Keratinocyte (primary cell): ENCODE measurements around the gene TCEAL5. TPM values are rescaled to one million over a fixed set of nuclear protein-coding genes. Genes with fewer than 3 reads are reported as not detected.

Experiments used
- DNase-seq: peaks from one replicate; pipeline ENCODE4 v3.0.0-alpha.2; 2011; ENCODE audit warnings: low read depth, missing footprints, low spot score
- FAIRE-seq: peaks from 2 replicates; lab custom pipeline; 2011; peaks lifted over from hg19 to GRCh38; lab: Jason Lieb, UNC
- H2AFZ ChIP-seq: 2 replicates; pipeline ENCODE4 v1.6.0; 2012; ENCODE audit warnings: low read length, control low read depth, inconsistent platforms; ENCODE audit not compliant: control insufficient read depth
- H3K27ac ChIP-seq: 2 replicates; pipeline ENCODE4 v1.5.1; 2011; ENCODE audit warnings: low read length; ENCODE audit not compliant: control insufficient read depth, insufficient read depth
- H3K27me3 ChIP-seq: 3 replicates; pipeline ENCODE4 v1.6.0; 2011; ENCODE audit warnings: low read length; ENCODE audit not compliant: control insufficient read depth, insufficient read depth; ENCODE audit errors: extremely low read depth
- H3K36me3 ChIP-seq, 2 experiments: 2 replicates in 1 of 2; 3 replicates in 1 of 2; pipeline ENCODE4 v1.5.1; 2011; ENCODE audit warnings: low read length in 2 of 2, mild to moderate bottlenecking in 1 of 2; ENCODE audit not compliant: control insufficient read depth in 2 of 2, insufficient read depth in 2 of 2; ENCODE audit errors: extremely low read depth in 1 of 2
- H3K4me1 ChIP-seq: 3 replicates; pipeline ENCODE4 v1.5.1; 2011; ENCODE audit warnings: low read length; ENCODE audit not compliant: control insufficient read depth, insufficient read depth; ENCODE audit errors: extremely low read depth
- H3K4me2 ChIP-seq: 3 replicates; pipeline ENCODE4 v1.6.0; 2011; ENCODE audit warnings: low read depth, low read length; ENCODE audit not compliant: control insufficient read depth, insufficient read depth; ENCODE audit errors: extremely low read depth
- H3K4me3 ChIP-seq, 3 experiments: fragments of 200-600 bp in 1 of 3; sonication (generic) in 1 of 3; 2 replicates in 2 of 3; 3 replicates in 1 of 3; pipeline ENCODE4 v1.5.1; 2011 to 2016; ENCODE audit warnings: low read length in 3 of 3, mild to moderate bottlenecking in 3 of 3, control low read depth in 2 of 3, inconsistent platforms in 1 of 3, low read depth in 1 of 3, mixed read lengths in 1 of 3, mixed run types in 1 of 3, moderate library complexity in 1 of 3; ENCODE audit not compliant: control insufficient read depth in 2 of 3, insufficient read depth in 2 of 3; ENCODE audit errors: extremely low read depth in 1 of 3
- H3K79me2 ChIP-seq: 2 replicates; pipeline ENCODE4 v1.6.0; 2012; ENCODE audit warnings: low read length; ENCODE audit not compliant: control insufficient read depth, insufficient read depth
- H3K9ac ChIP-seq: 3 replicates; pipeline ENCODE4 v1.6.0; 2011; ENCODE audit warnings: low read length; ENCODE audit not compliant: control insufficient read depth, insufficient read depth; ENCODE audit errors: extremely low read depth
- H3K9me1 ChIP-seq: 3 replicates; pipeline ENCODE4 v1.6.0; 2011; ENCODE audit warnings: low read length; ENCODE audit not compliant: control insufficient read depth, insufficient read depth; ENCODE audit errors: extremely low read depth
- H3K9me3 ChIP-seq: 2 replicates; pipeline ENCODE4 v1.5.1; 2012; ENCODE audit warnings: low read depth, low read length; ENCODE audit not compliant: control insufficient read depth
- H4K20me1 ChIP-seq: 3 replicates; pipeline ENCODE4 v1.6.0; 2011; ENCODE audit warnings: low read length; ENCODE audit not compliant: control insufficient read depth, insufficient read depth; ENCODE audit errors: extremely low read depth
- EZH2 ChIP-seq: IDR thresholded peaks from one replicate; pipeline ENCODE4 v1.6.1; 2012; ENCODE audit warnings: inconsistent platforms, mild to moderate bottlenecking, low read length, moderate library complexity
- dilution Hi-C: fragments of 300-500 bp; cut with MboI; formaldehyde crosslinking; loops from one replicate; pipeline ENCODE4 v1.7.0; 2020; ENCODE audit warnings: low sequenced_read_pairs; ENCODE audit not compliant: extremely low pct_ligation_motif_present
- polyA plus RNA-seq, 5 experiments: library from polyadenylated mRNA; depleted of rRNA in 3 of 5; stranded (reverse) in 3 of 5; stranded (forward) in 1 of 5; unstranded in 1 of 5; fragments of >200 nt; gene quantifications; 1 replicate in 1 of 5; 2 replicates in 3 of 5; 3 replicates in 1 of 5; pipeline versions ENCODE4 v1.2.1 to v1.2.3, GENCODE V29; 2011 to 2012; ENCODE audit warnings: missing spikeins in 2 of 5, low read depth in 1 of 5, low replicate concordance in 1 of 5
- TF ChIP-seq, protein P1 (sequence below), 3 experiments: IDR thresholded peaks in 1 of 3; conservative IDR thresholded peaks in 1 of 3; optimal IDR thresholded peaks in 1 of 3; 2 replicates in 2 of 3; 3 replicates in 1 of 3; pipeline versions ENCODE3 to v1.5.1; 2011; ENCODE audit warnings: low read length in 3 of 3, mild to moderate bottlenecking in 3 of 3, moderate library complexity in 2 of 3, control low read depth in 1 of 3, inconsistent platforms in 1 of 3; ENCODE audit not compliant: insufficient read depth in 2 of 3; ENCODE audit errors: extremely low read depth in 1 of 3

TCEAL5 gene
- polyA plus RNA-seq, 1 donor (not counting 4 experiments of a cell fraction or from before 2014, with no cell fraction given) = not detected

DNA sequence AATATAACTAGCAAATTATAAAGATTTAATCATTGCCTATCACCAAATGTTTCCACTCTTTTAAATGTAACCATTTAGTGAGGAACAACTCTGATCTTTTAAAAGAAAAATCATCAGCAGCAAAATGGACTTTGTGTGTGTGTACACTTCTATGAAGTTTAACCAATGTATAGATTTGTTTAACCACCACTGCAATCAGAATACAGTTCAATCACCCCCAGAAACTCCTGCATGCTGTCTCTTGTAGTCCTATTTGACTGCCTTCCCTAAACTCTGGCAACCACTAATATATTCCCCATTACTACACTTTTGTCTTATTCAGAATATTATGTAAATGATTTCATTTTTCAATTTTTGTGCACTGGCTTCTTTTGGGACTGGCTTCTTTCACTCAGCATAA lies 19.9 kb downstream of the TCEAL5 start:
- H3K27me3 ChIP-seq = peaks cover 5% of the 10 kb centered on the region
- peaks cover 6% of the 10 kb centered on the region for H3K4me1 ChIP-seq
- FAIRE-seq = no peak
- no peak overlapping the region for H3K9ac ChIP-seq
- dilution Hi-C loops = no loop called here
- H3K9me1 ChIP-seq = no peaks in the 10 kb centered on the region
- TF ChIP-seq, protein P1, sequence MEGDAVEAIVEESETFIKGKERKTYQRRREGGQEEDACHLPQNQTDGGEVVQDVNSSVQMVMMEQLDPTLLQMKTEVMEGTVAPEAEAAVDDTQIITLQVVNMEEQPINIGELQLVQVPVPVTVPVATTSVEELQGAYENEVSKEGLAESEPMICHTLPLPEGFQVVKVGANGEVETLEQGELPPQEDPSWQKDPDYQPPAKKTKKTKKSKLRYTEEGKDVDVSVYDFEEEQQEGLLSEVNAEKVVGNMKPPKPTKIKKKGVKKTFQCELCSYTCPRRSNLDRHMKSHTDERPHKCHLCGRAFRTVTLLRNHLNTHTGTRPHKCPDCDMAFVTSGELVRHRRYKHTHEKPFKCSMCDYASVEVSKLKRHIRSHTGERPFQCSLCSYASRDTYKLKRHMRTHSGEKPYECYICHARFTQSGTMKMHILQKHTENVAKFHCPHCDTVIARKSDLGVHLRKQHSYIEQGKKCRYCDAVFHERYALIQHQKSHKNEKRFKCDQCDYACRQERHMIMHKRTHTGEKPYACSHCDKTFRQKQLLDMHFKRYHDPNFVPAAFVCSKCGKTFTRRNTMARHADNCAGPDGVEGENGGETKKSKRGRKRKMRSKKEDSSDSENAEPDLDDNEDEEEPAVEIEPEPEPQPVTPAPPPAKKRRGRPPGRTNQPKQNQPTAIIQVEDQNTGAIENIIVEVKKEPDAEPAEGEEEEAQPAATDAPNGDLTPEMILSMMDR (optimal IDR thresholded peaks at IDR 0.05 in 1 of 3, IDR thresholded peaks at IDR 0.05 in 1 of 3, conservative IDR thresholded peaks at IDR 0.05 in 1 of 3; ENCODE audit: extremely low read depth in 1 of 3, insufficient read depth in 2 of 3, low read length in 3 of 3) = no peak
- no peak for TF ChIP-seq EZH2
- peaks cover 2% of the 10 kb centered on the region for H3K79me2 ChIP-seq
- H3K9me3 ChIP-seq = no peaks in the 10 kb centered on the region
- H3K4me2 ChIP-seq = no peak overlapping the region
- no peak overlapping the region for H3K27ac ChIP-seq
- H2AFZ ChIP-seq = no peak overlapping the region
- no peak for DNase-seq
- no peak overlapping the region for H3K4me3 ChIP-seq
- no peaks in the 10 kb centered on the region for H4K20me1 ChIP-seq
- no peaks in the 10 kb centered on the region for H3K36me3 ChIP-seq

DNA sequence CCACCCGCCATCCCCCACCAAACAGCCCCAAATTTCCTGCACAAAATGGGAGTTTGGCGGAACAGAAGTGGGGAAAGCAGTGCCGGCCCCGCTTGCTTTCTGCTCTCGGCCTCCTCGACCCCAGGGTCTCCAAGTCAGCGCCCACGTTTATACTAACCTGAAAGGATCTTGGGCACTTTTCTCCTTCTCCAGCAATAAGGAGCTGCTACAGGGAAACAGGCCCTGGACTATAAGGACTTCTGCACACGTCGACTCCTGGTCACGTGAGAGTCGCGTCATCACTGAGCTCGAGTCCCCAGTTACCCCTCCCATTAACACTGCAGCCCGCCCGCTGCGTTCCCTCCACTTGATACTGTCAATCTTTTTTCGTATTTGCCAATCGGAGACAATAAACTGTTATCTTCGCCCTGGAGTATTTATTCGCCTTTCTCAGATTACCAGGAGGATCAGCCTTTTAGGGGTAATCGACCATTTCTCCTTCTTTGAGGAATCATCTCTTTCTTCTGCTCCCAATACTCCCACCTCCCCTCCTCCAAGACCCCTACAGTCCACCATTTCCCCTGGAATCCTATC lies 21.5 kb downstream of the TCEAL5 start, which contains the start of gene TCEAL8:
Gene TCEAL8 (minus strand): TSS at position 235 of the 573 bp plus-strand sequence. CDS start 1,176 bp downstream, outside the sequence.
- H3K9me1 ChIP-seq = no peaks in the 10 kb centered on the region
- H3K4me2 ChIP-seq = peak within 1 kb of the TSS; percentile 74
- peak within 1 kb of the TSS; percentile 47 to 82 (median 78) for H3K4me3 ChIP-seq
- H3K9ac ChIP-seq = peak within 1 kb of the TSS; percentile 78
- no peaks in the 10 kb centered on the region for H4K20me1 ChIP-seq
- peak within 1 kb of the TSS; percentile 35 for H2AFZ ChIP-seq
- H3K9me3 ChIP-seq = no peaks in the 10 kb centered on the region
- H3K4me1 ChIP-seq = peaks cover 16% of the 10 kb centered on the region
- FAIRE-seq (peak; percentile 70), DNase-seq (no peak)
- peaks cover 5% of the 10 kb centered on the region for H3K27me3 ChIP-seq
- H3K27ac ChIP-seq = peak within 1 kb of the TSS; percentile 80
- peaks cover 2% of the 10 kb centered on the region for H3K79me2 ChIP-seq
- TF ChIP-seq EZH2 = no peak
- TF ChIP-seq, protein P1 (optimal IDR thresholded peaks at IDR 0.05 in 1 of 3, IDR thresholded peaks at IDR 0.05 in 1 of 3, conservative IDR thresholded peaks at IDR 0.05 in 1 of 3; ENCODE audit: extremely low read depth in 1 of 3, insufficient read depth in 2 of 3, low read length in 3 of 3) = no peak
- no peaks in the 10 kb centered on the region for H3K36me3 ChIP-seq
- dilution Hi-C loops = no loop called here
